ENCODE data around the gene PRKAG1. TPM values are rescaled to one million over a fixed set of nuclear protein-coding genes. Genes with fewer than 3 reads are reported as not detected.

The PRKAG1 gene
- total RNA-seq, 1 experiment from 2014 or later, result 66.5 TPM

DNA sequence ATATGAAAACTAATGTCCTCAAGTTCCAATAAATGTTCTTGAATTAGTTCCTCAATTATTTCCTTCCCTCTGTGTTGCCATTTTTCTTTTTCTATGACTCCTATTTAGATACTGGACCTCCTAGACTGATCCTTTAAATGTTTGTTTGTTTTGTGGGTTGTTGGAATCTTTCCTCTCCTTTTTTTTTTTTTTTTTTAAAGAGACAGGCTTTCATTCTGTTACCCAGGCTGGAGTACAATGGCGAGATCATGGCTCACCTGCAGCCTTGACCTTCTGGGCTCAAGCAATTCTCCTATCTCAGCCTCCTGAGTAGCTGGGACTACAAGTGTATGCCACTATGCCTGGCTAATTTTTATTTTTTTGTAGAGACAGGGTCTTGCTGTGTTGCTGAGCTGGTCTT is 9.6 kb downstream of the PRKAG1 start:
- 0 out of 2 replicates have a peak, but pooled peaks have one; percentile 31 for ATAC-seq
- Histone ChIP-seq H4K20me1 (ENCODE audit: low read length) (no peaks in the 10 kb centered on the region), H3K27ac (ENCODE audit: low read length) (no peak overlapping the region), H2AFZ (ENCODE audit: low read length) (no peak overlapping the region), H3K4me1 (ENCODE audit: insufficient read depth, low read length) (no peaks in the 10 kb centered on the region), H3F3A (ENCODE audit: low read length, unreplicated experiment) (no peaks in the 10 kb centered on the region), H3K9me2 (replicated peaks; ENCODE audit: low read length) (no peaks in the 10 kb centered on the region), H3K27me3 (ENCODE audit: low read length) (no peaks in the 10 kb centered on the region), H3K36me3 (ENCODE audit: low read depth, low read length) (peaks cover 23% of the 10 kb centered on the region; the same call in 1 of the 2 replicates), H3K4me3 (ENCODE audit: low read length) (no peak overlapping the region), H3K9me3 (ENCODE audit: low read length) (no peaks in the 10 kb centered on the region), H3K9ac (ENCODE audit: low read length) (no peak overlapping the region), H3K4me2 (ENCODE audit: low read length) (no peak overlapping the region), H3K79me2 (ENCODE audit: low read length) (no peaks in the 10 kb centered on the region)
- intact Hi-C loops (cut with micrococcal nuclease), result no loop called here
- TF ChIP-seq EZH2 (IDR thresholded peaks at IDR 0.05; ENCODE audit: low read length, unreplicated experiment), result no peak
- TF ChIP-seq EZH2phosphoT487 (IDR thresholded peaks at IDR 0.05; ENCODE audit: borderline replicate concordance, low read length), result no peak
- no peak for TF ChIP-seq CTCF (conservative IDR thresholded peaks at IDR 0.05; ENCODE audit: low read depth, low read length)
- no peak for DNase-seq
- BruUV-seq (replicated peaks), result no TSS peak
- ChIA-PET CTCF (no interaction called here), POLR2A (ENCODE audit: unreplicated experiment) (no interaction called here)

GRCh38 chr12:49000346-49000745 is 18.2 kb downstream of the PRKAG1 start:
- ATAC-seq (no peak), DNase-seq (no peak)
- no peaks in the 10 kb centered on the region for H3K9me2 ChIP-seq (replicated peaks; ENCODE audit: low read length)
- H4K20me1 ChIP-seq (ENCODE audit: low read length), result no peaks in the 10 kb centered on the region
- no peak overlapping the region for H3K9ac ChIP-seq (ENCODE audit: low read length)
- peaks cover 16% of the 10 kb centered on the region for H3K4me1 ChIP-seq (ENCODE audit: insufficient read depth, low read length)
- CTCF ChIA-PET, result no interaction called here
- peaks cover 15% of the 10 kb centered on the region; the same call in 1 of the 2 replicates for H3K36me3 ChIP-seq (ENCODE audit: low read depth, low read length)
- H3K4me3 ChIP-seq (ENCODE audit: low read length), result peak overlapping the region; percentile 72; the same call in 1 of the 2 replicates
- TF ChIP-seq EZH2 (IDR thresholded peaks at IDR 0.05; ENCODE audit: low read length, unreplicated experiment) (no peak), CTCF (conservative IDR thresholded peaks at IDR 0.05; ENCODE audit: low read depth, low read length) (no peak), EZH2phosphoT487 (IDR thresholded peaks at IDR 0.05; ENCODE audit: borderline replicate concordance, low read length) (no peak)
- H3K27ac ChIP-seq (ENCODE audit: low read length), result no peak overlapping the region
- H3K9me3 ChIP-seq (ENCODE audit: low read length), result no peaks in the 10 kb centered on the region
- POLR2A ChIA-PET (ENCODE audit: unreplicated experiment), result no interaction called here
- H3K79me2 ChIP-seq (ENCODE audit: low read length), result no peaks in the 10 kb centered on the region
- BruUV-seq (replicated peaks), result no TSS peak
- no peaks in the 10 kb centered on the region for H3F3A ChIP-seq (ENCODE audit: low read length, unreplicated experiment)
- no peak overlapping the region for H2AFZ ChIP-seq (ENCODE audit: low read length)
- peak overlapping the region; percentile 94 for H3K4me2 ChIP-seq (ENCODE audit: low read length)
- intact Hi-C loops (cut with micrococcal nuclease), result no loop called here
- no peaks in the 10 kb centered on the region for H3K27me3 ChIP-seq (ENCODE audit: low read length)

DNA sequence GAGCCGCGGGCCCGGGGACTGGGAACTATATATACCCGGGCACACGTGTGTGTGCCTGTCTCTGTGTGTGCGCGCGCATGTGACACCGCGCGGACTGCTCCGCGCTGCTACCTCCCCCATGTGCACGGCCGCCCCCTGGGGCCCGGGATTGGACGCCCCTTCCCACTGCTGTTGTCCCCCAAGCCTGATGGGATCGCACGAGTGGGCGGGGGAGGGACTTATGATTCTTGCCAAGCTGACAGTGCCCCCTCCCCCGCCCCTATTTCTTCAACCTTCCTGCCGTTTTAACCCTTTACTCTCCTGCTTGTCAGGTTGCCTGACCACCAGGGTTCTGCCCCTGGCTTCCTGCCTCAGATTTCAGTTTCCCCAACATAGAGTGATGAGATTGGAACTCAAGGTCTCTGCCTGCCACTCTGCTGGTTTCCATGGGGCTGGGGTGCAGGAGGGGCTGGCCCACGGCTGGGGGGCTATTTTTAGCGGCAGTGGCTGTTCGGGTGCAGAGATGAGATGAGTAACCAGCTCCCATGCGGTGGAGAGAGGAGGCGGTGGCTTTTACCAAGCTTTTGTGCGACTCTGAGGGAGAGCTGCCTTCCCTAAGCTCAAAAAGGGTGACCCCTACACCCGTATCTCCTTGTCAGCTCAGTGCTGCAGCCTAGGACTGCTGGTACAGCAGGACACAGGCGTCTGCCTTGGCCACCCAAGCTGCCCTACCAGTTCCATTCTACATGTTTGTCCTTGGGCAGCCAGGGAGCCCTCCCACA is 19.0 kb downstream of the PRKAG1 start, which contains the start of gene DDN:
Gene DDN (minus strand): TSS at position 5 of the 761 bp plus-strand sequence. CDS start 88 bp downstream, outside the sequence.
- BruUV-seq (replicated peaks), result no TSS peak
- H3K9ac ChIP-seq (ENCODE audit: low read length), result peak within 1 kb of the TSS; percentile 52
- H3K36me3 ChIP-seq (ENCODE audit: low read depth, low read length), result peaks cover 10% of the 10 kb centered on the region; the same call in 1 of the 2 replicates
- no peaks in the 10 kb centered on the region for H4K20me1 ChIP-seq (ENCODE audit: low read length)
- no peaks in the 10 kb centered on the region for H3K9me2 ChIP-seq (replicated peaks; ENCODE audit: low read length)
- H3K9me3 ChIP-seq (ENCODE audit: low read length), result no peaks in the 10 kb centered on the region
- CTCF ChIA-PET, result interaction anchor here (0.6 kb wide), 1 partner anchor 20 kb away, joined by 3 read pairs; no protein-coding TSS in a partner anchor
- H3K79me2 ChIP-seq (ENCODE audit: low read length), result no peaks in the 10 kb centered on the region
- H2AFZ ChIP-seq (ENCODE audit: low read length), result peak within 1 kb of the TSS; percentile 81
- H3K27me3 ChIP-seq (ENCODE audit: low read length), result no peaks in the 10 kb centered on the region
- H3K4me2 ChIP-seq (ENCODE audit: low read length), result peak within 1 kb of the TSS; percentile 94
- no peak within 1 kb of the TSS for H3K27ac ChIP-seq (ENCODE audit: low read length)
- ATAC-seq, result peak; percentile 45
- POLR2A ChIA-PET (ENCODE audit: unreplicated experiment), result no interaction called here
- TF ChIP-seq CTCF (conservative IDR thresholded peaks at IDR 0.05; ENCODE audit: low read depth, low read length) (no peak), EZH2 (IDR thresholded peaks at IDR 0.05; ENCODE audit: low read length, unreplicated experiment) (no peak), EZH2phosphoT487 (IDR thresholded peaks at IDR 0.05; ENCODE audit: borderline replicate concordance, low read length) (no peak)
- intact Hi-C loops (cut with micrococcal nuclease), result loop anchor here (5.0 kb wide), 1 partner anchor 67 kb away; no protein-coding TSS in a partner anchor
- H3K4me1 ChIP-seq (ENCODE audit: insufficient read depth, low read length), result peaks cover 16% of the 10 kb centered on the region
- no peaks in the 10 kb centered on the region for H3F3A ChIP-seq (ENCODE audit: low read length, unreplicated experiment)
- peak within 1 kb of the TSS; percentile 72 for H3K4me3 ChIP-seq (ENCODE audit: low read length)
- peak; percentile 62 for DNase-seq
